ENCODE results near the gene CCDC141.

CCDC141 gene

GRCh38 chr2:178949584-178949983 is 100.4 kb downstream of the CCDC141 start:
- H3K27ac ChIP-seq (ENCODE audit: insufficient read depth in 1 of 2, low read depth in 1 of 2, low read length in 2 of 2, poor library complexity in 1 of 2, severe bottlenecking in 2 of 2), result no peak overlapping the region
- no peak overlapping the region for H3K4me3 ChIP-seq (ENCODE audit: control insufficient read depth in 1 of 7, extremely low read depth in 1 of 7, insufficient read depth in 4 of 7, low read depth in 2 of 7, low read length in 6 of 7)
- ChIA-PET POLR2A (no interaction called here), CTCF (no interaction called here)
- DNase-seq, result no peak
- no peaks in the 10 kb centered on the region for H3K4me1 ChIP-seq (ENCODE audit: control extremely low read depth in 1 of 4, control insufficient read depth in 4 of 4, insufficient read depth in 4 of 4, low read length in 3 of 4)
- H3K9me3 ChIP-seq (ENCODE audit: control extremely low read depth in 1 of 5, control insufficient read depth in 4 of 5, insufficient read depth in 2 of 5, low read depth in 1 of 5, low read length in 4 of 5), result peaks cover 0 to 8% (median 0%) of the 10 kb centered on the region in 5 experiments
- WGBS (ENCODE audit: insufficient coverage), result 100% methylated on average over 2 of the region's 4 CpGs
- H3K27me3 ChIP-seq (replicated peaks in 2 of 5; ENCODE audit: control insufficient read depth in 4 of 5, insufficient read depth in 5 of 5, low read length in 4 of 5), result no peaks in the 10 kb centered on the region
- H3K36me3 ChIP-seq (ENCODE audit: control insufficient read depth in 4 of 4, insufficient read depth in 4 of 4, low read length in 3 of 4), result no peaks in the 10 kb centered on the region

GRCh38 chr2:178949151-178949550 is 100.8 kb downstream of the CCDC141 start:
- H3K4me1 ChIP-seq (ENCODE audit: control extremely low read depth in 1 of 4, control insufficient read depth in 4 of 4, insufficient read depth in 4 of 4, low read length in 3 of 4), result no peaks in the 10 kb centered on the region
- DNase-seq, result no peak
- no CpG with 5 or more reads among the region's 2 CpGs for WGBS (ENCODE audit: insufficient coverage)
- POLR2A ChIA-PET, result no interaction called here
- no peak overlapping the region for H3K27ac ChIP-seq (ENCODE audit: insufficient read depth in 1 of 2, low read depth in 1 of 2, low read length in 2 of 2, poor library complexity in 1 of 2, severe bottlenecking in 2 of 2)
- peaks cover 0 to 8% (median 0%) of the 10 kb centered on the region in 5 experiments for H3K9me3 ChIP-seq (ENCODE audit: control extremely low read depth in 1 of 5, control insufficient read depth in 4 of 5, insufficient read depth in 2 of 5, low read depth in 1 of 5, low read length in 4 of 5)
- no peaks in the 10 kb centered on the region for H3K36me3 ChIP-seq (ENCODE audit: control insufficient read depth in 4 of 4, insufficient read depth in 4 of 4, low read length in 3 of 4)
- CTCF ChIA-PET, result no interaction called here
- H3K27me3 ChIP-seq (replicated peaks in 2 of 5; ENCODE audit: control insufficient read depth in 4 of 5, insufficient read depth in 5 of 5, low read length in 4 of 5), result no peaks in the 10 kb centered on the region
- H3K4me3 ChIP-seq (ENCODE audit: control insufficient read depth in 1 of 7, extremely low read depth in 1 of 7, insufficient read depth in 4 of 7, low read depth in 2 of 7, low read length in 6 of 7), result no peak overlapping the region

GRCh38 chr2:178947006-178947405 is 102.9 kb downstream of the CCDC141 start:
- no peak overlapping the region for H3K4me3 ChIP-seq (ENCODE audit: control insufficient read depth in 1 of 7, extremely low read depth in 1 of 7, insufficient read depth in 4 of 7, low read depth in 2 of 7, low read length in 6 of 7)
- ChIA-PET POLR2A (no interaction called here), CTCF (no interaction called here)
- H3K9me3 ChIP-seq (ENCODE audit: control extremely low read depth in 1 of 5, control insufficient read depth in 4 of 5, insufficient read depth in 2 of 5, low read depth in 1 of 5, low read length in 4 of 5), result peaks cover 0 to 8% (median 0%) of the 10 kb centered on the region in 5 experiments
- no peaks in the 10 kb centered on the region for H3K4me1 ChIP-seq (ENCODE audit: control extremely low read depth in 1 of 4, control insufficient read depth in 4 of 4, insufficient read depth in 4 of 4, low read length in 3 of 4)
- H3K27ac ChIP-seq (ENCODE audit: insufficient read depth in 1 of 2, low read depth in 1 of 2, low read length in 2 of 2, poor library complexity in 1 of 2, severe bottlenecking in 2 of 2), result no peak overlapping the region
- H3K36me3 ChIP-seq (ENCODE audit: control insufficient read depth in 4 of 4, insufficient read depth in 4 of 4, low read length in 3 of 4), result no peaks in the 10 kb centered on the region
- no peak for DNase-seq
- 100% methylated on average over 3 of the region's 3 CpGs for WGBS (ENCODE audit: insufficient coverage)
- H3K27me3 ChIP-seq (replicated peaks in 2 of 5; ENCODE audit: control insufficient read depth in 4 of 5, insufficient read depth in 5 of 5, low read length in 4 of 5), result no peaks in the 10 kb centered on the region

- no peak overlapping the region for H3K4me3 ChIP-seq (ENCODE audit: control insufficient read depth in 1 of 7, extremely low read depth in 1 of 7, insufficient read depth in 4 of 7, low read depth in 2 of 7, low read length in 6 of 7)
- no peak for DNase-seq
- H3K36me3 ChIP-seq (ENCODE audit: control insufficient read depth in 4 of 4, insufficient read depth in 4 of 4, low read length in 3 of 4), result no peaks in the 10 kb centered on the region
- WGBS (ENCODE audit: insufficient coverage), result 100% methylated on average over 1 of the region's 3 CpGs
- ChIA-PET CTCF (no interaction called here), POLR2A (no interaction called here)
- H3K27me3 ChIP-seq (replicated peaks in 2 of 5; ENCODE audit: control insufficient read depth in 4 of 5, insufficient read depth in 5 of 5, low read length in 4 of 5), result no peaks in the 10 kb centered on the region
- no peak overlapping the region for H3K27ac ChIP-seq (ENCODE audit: insufficient read depth in 1 of 2, low read depth in 1 of 2, low read length in 2 of 2, poor library complexity in 1 of 2, severe bottlenecking in 2 of 2)
- peaks cover 0 to 8% (median 0%) of the 10 kb centered on the region in 5 experiments for H3K9me3 ChIP-seq (ENCODE audit: control extremely low read depth in 1 of 5, control insufficient read depth in 4 of 5, insufficient read depth in 2 of 5, low read depth in 1 of 5, low read length in 4 of 5)
- no peaks in the 10 kb centered on the region for H3K4me1 ChIP-seq (ENCODE audit: control extremely low read depth in 1 of 4, control insufficient read depth in 4 of 4, insufficient read depth in 4 of 4, low read length in 3 of 4)
These were observed 103.4 kb downstream of the CCDC141 start for GRCh38 chr2:178946494-178946893.

- POLR2A ChIA-PET, result no interaction called here
- no peak overlapping the region for H3K27ac ChIP-seq (ENCODE audit: insufficient read depth in 1 of 2, low read depth in 1 of 2, low read length in 2 of 2, poor library complexity in 1 of 2, severe bottlenecking in 2 of 2)
- no peaks in the 10 kb centered on the region for H3K36me3 ChIP-seq (ENCODE audit: control insufficient read depth in 4 of 4, insufficient read depth in 4 of 4, low read length in 3 of 4)
- no peaks in the 10 kb centered on the region for H3K4me1 ChIP-seq (ENCODE audit: control extremely low read depth in 1 of 4, control insufficient read depth in 4 of 4, insufficient read depth in 4 of 4, low read length in 3 of 4)
- peaks cover 0 to 8% (median 0%) of the 10 kb centered on the region in 5 experiments for H3K9me3 ChIP-seq (ENCODE audit: control extremely low read depth in 1 of 5, control insufficient read depth in 4 of 5, insufficient read depth in 2 of 5, low read depth in 1 of 5, low read length in 4 of 5)
- CTCF ChIA-PET, result no interaction called here
- no peak overlapping the region for H3K4me3 ChIP-seq (ENCODE audit: control insufficient read depth in 1 of 7, extremely low read depth in 1 of 7, insufficient read depth in 4 of 7, low read depth in 2 of 7, low read length in 6 of 7)
- WGBS (ENCODE audit: insufficient coverage), result no CpG with 5 or more reads among the region's 1 CpG
- H3K27me3 ChIP-seq (replicated peaks in 2 of 5; ENCODE audit: control insufficient read depth in 4 of 5, insufficient read depth in 5 of 5, low read length in 4 of 5), result no peaks in the 10 kb centered on the region
- DNase-seq, result no peak
These were observed 106.2 kb downstream of the CCDC141 start for GRCh38 chr2:178943745-178944144.

- no peak for DNase-seq
- Histone ChIP-seq H3K4me1 (ENCODE audit: control extremely low read depth in 1 of 4, control insufficient read depth in 4 of 4, insufficient read depth in 4 of 4, low read length in 3 of 4) (no peaks in the 10 kb centered on the region), H3K4me3 (ENCODE audit: control insufficient read depth in 1 of 7, extremely low read depth in 1 of 7, insufficient read depth in 4 of 7, low read depth in 2 of 7, low read length in 6 of 7) (no peak overlapping the region), H3K27ac (ENCODE audit: insufficient read depth in 1 of 2, low read depth in 1 of 2, low read length in 2 of 2, poor library complexity in 1 of 2, severe bottlenecking in 2 of 2) (no peak overlapping the region), H3K36me3 (ENCODE audit: control insufficient read depth in 4 of 4, insufficient read depth in 4 of 4, low read length in 3 of 4) (no peaks in the 10 kb centered on the region), H3K27me3 (replicated peaks in 2 of 5; ENCODE audit: control insufficient read depth in 4 of 5, insufficient read depth in 5 of 5, low read length in 4 of 5) (no peaks in the 10 kb centered on the region), H3K9me3 (ENCODE audit: control extremely low read depth in 1 of 5, control insufficient read depth in 4 of 5, insufficient read depth in 2 of 5, low read depth in 1 of 5, low read length in 4 of 5) (peaks cover 0 to 14% (median 0%) of the 10 kb centered on the region in 5 experiments)
- CTCF ChIA-PET, result interaction anchor here (0.5 to 1.2 kb wide), 3 partner anchors 27 to 193 kb away, joined by 3 read pairs; no protein-coding TSS in a partner anchor
- POLR2A ChIA-PET, result no interaction called here
These were observed 115.4 kb downstream of the CCDC141 start for GRCh38 chr2:178934571-178934970.

GRCh38 chr2:178933493-178933892 is 116.4 kb downstream of the CCDC141 start:
- 100% methylated on average over 2 of the region's 3 CpGs for WGBS (ENCODE audit: insufficient coverage)
- Histone ChIP-seq H3K4me1 (ENCODE audit: control extremely low read depth in 1 of 4, control insufficient read depth in 4 of 4, insufficient read depth in 4 of 4, low read length in 3 of 4) (no peaks in the 10 kb centered on the region), H3K27me3 (replicated peaks in 2 of 5; ENCODE audit: control insufficient read depth in 4 of 5, insufficient read depth in 5 of 5, low read length in 4 of 5) (no peaks in the 10 kb centered on the region), H3K4me3 (ENCODE audit: control insufficient read depth in 1 of 7, extremely low read depth in 1 of 7, insufficient read depth in 4 of 7, low read depth in 2 of 7, low read length in 6 of 7) (no peak overlapping the region), H3K9me3 (ENCODE audit: control extremely low read depth in 1 of 5, control insufficient read depth in 4 of 5, insufficient read depth in 2 of 5, low read depth in 1 of 5, low read length in 4 of 5) (peaks cover 0 to 14% (median 0%) of the 10 kb centered on the region in 5 experiments), H3K36me3 (ENCODE audit: control insufficient read depth in 4 of 4, insufficient read depth in 4 of 4, low read length in 3 of 4) (no peaks in the 10 kb centered on the region), H3K27ac (ENCODE audit: insufficient read depth in 1 of 2, low read depth in 1 of 2, low read length in 2 of 2, poor library complexity in 1 of 2, severe bottlenecking in 2 of 2) (no peak overlapping the region)
- DNase-seq, result no peak
- POLR2A ChIA-PET, result no interaction called here
- CTCF ChIA-PET, result no interaction called here
